ENCODE measurements around the gene ERCC6L2. TPM values are rescaled to one million over a fixed set of nuclear protein-coding genes. Genes with fewer than 3 reads are reported as not detected.

ERCC6L2 gene
- total and polyA plus RNA-seq, 10 of the 15 experiments (the other 5 are each of a cell fraction or from before 2014, with no cell fraction given) = 8.1 to 45.0 (median 22.6) TPM

GRCh38 chr9:95857124-95857523 lies 18.4 kb upstream of the ERCC6L2 start:
- H3K27me3 ChIP-seq (replicated peaks in 1 of 2; ENCODE audit: control insufficient read depth in 2 of 2, insufficient read depth in 2 of 2, low read length in 1 of 2) = no peaks in the 10 kb centered on the region
- RAD21 ChIA-PET (ENCODE audit: unreplicated experiment) = no interaction called here
- SMC1A ChIA-PET (ENCODE audit: uncharacterized antibody, unreplicated experiment) = no interaction called here
- peak overlapping the region; percentile 67; the same call in 1 of the 2 replicates for H3K4me2 ChIP-seq (ENCODE audit: control insufficient read depth, insufficient read depth)
- no peaks in the 10 kb centered on the region for H3K36me3 ChIP-seq (ENCODE audit: control insufficient read depth in 2 of 2, insufficient read depth in 2 of 2, low read length in 1 of 2)
- no peaks in the 10 kb centered on the region for H4K20me1 ChIP-seq (ENCODE audit: control insufficient read depth, insufficient read depth)
- intact Hi-C loops (cut with micrococcal nuclease; ENCODE audit: unreplicated experiment) (no loop called here), in situ Hi-C loops (cut with MboI) (no loop called here)
- H3K4me1 ChIP-seq (ENCODE audit: control insufficient read depth, insufficient read depth, low read length) = peaks cover 50% of the 10 kb centered on the region
- BruUV-seq (replicated peaks) = no TSS peak
- no peak overlapping the region for H3K27ac ChIP-seq (ENCODE audit: control insufficient read depth, insufficient read depth)
- H2AFZ ChIP-seq (ENCODE audit: control insufficient read depth, low read depth, low read length) = no peak overlapping the region
- POLR2A ChIA-PET = no interaction called here
- FAIRE-seq (no peak), DNase-seq (ENCODE audit: low read depth, low spot score) (no peak), ATAC-seq (no peak)
- 50% methylated on average over 2 of the region's 2 CpGs for WGBS (ENCODE audit: insufficient coverage, insufficient replicate concordance, low lambda C conversion rate, missing lambda C conversion rate)
- H3K79me2 ChIP-seq (ENCODE audit: control insufficient read depth, insufficient read depth, low read length) = no peaks in the 10 kb centered on the region; the same call in 1 of the 2 replicates
- CTCF ChIA-PET = no interaction called here
- H3K9me3 ChIP-seq (replicated peaks; ENCODE audit: control insufficient read depth, insufficient read depth, low read length) = no peaks in the 10 kb centered on the region
- TF ChIP-seq NFYB (IDR thresholded peaks at IDR 0.05; ENCODE audit: insufficient read depth, low read depth, low read length) (no peak), CHD1 (IDR thresholded peaks at IDR 0.05; ENCODE audit: low read depth, low read length) (no peak), EZH2 (IDR thresholded peaks at IDR 0.05; ENCODE audit: borderline replicate concordance, control insufficient read depth, low read depth, low read length) (no peak)
- H3K4me3 ChIP-seq = no peak overlapping the region
- H3K9ac ChIP-seq (ENCODE audit: control insufficient read depth, insufficient read depth, low read length) = no peak overlapping the region

GRCh38 chr9:95857896-95858295 lies 17.6 kb upstream of the ERCC6L2 start:
- ATAC-seq = peak; percentile 90
- H3K9ac ChIP-seq (ENCODE audit: control insufficient read depth, insufficient read depth, low read length) = no peak overlapping the region
- no peaks in the 10 kb centered on the region for H3K36me3 ChIP-seq (ENCODE audit: control insufficient read depth in 2 of 2, insufficient read depth in 2 of 2, low read length in 1 of 2)
- no peaks in the 10 kb centered on the region for H4K20me1 ChIP-seq (ENCODE audit: control insufficient read depth, insufficient read depth)
- ChIA-PET POLR2A (interaction anchor here (0.5 kb wide), 1 partner anchor 709 kb away, joined by 3 read pairs; no protein-coding TSS in a partner anchor), SMC1A (ENCODE audit: uncharacterized antibody, unreplicated experiment) (interaction anchor here (1.0 kb wide), 1 partner anchor 17 kb away, joined by 3 read pairs; the partner anchor contains the start of gene ERCC6L2), RAD21 (ENCODE audit: unreplicated experiment) (no interaction called here), CTCF (interaction anchor here (0.8 to 1.0 kb wide), 2 partner anchors 16 to 17 kb away, joined by 3 read pairs; partner anchors contain the start of gene ERCC6L2)
- H3K79me2 ChIP-seq (ENCODE audit: control insufficient read depth, insufficient read depth, low read length) = no peaks in the 10 kb centered on the region; the same call in 1 of the 2 replicates
- no TSS peak for BruUV-seq (replicated peaks)
- H3K4me3 ChIP-seq = no peak overlapping the region
- peaks cover 3% of the 10 kb centered on the region; the same call in 1 of the 3 replicates for H3K9me3 ChIP-seq (replicated peaks; ENCODE audit: control insufficient read depth, insufficient read depth, low read length)
- peak; percentile 38 for DNase-seq (ENCODE audit: low read depth, low spot score)
- no peak for FAIRE-seq
- peak overlapping the region; percentile 67 for H3K4me2 ChIP-seq (ENCODE audit: control insufficient read depth, insufficient read depth)
- no peaks in the 10 kb centered on the region for H3K27me3 ChIP-seq (replicated peaks in 1 of 2; ENCODE audit: control insufficient read depth in 2 of 2, insufficient read depth in 2 of 2, low read length in 1 of 2)
- H3K4me1 ChIP-seq (ENCODE audit: control insufficient read depth, insufficient read depth, low read length) = peaks cover 46% of the 10 kb centered on the region
- no peak overlapping the region for H2AFZ ChIP-seq (ENCODE audit: control insufficient read depth, low read depth, low read length)
- intact Hi-C loops (cut with micrococcal nuclease; ENCODE audit: unreplicated experiment) = loop anchor here (2.0 kb wide), 1 partner anchor 17 kb away; the partner anchor contains the start of gene ERCC6L2
- H3K27ac ChIP-seq (ENCODE audit: control insufficient read depth, insufficient read depth) = 0 out of 2 replicates have a peak overlapping the region, but pooled peaks have one; percentile 27
- in situ Hi-C loops (cut with MboI) = no loop called here
- TF ChIP-seq IKZF1 (conservative IDR thresholded peaks at IDR 0.05) (peak; percentile 62; the same call in 1 of the 2 replicates), IKZF2 (IDR thresholded peaks at IDR 0.05) (peak; percentile 49 to 52; a peak in 3 of 4 replicates), ZNF217 (IDR thresholded peaks at IDR 0.05) (no peak), BHLHE40 (IDR thresholded peaks at IDR 0.05; ENCODE audit: borderline replicate concordance in 1 of 2, low read depth in 2 of 2, low read length in 1 of 2) (no peak), EED (IDR thresholded peaks at IDR 0.05; ENCODE audit: low read depth) (peak; percentile 66; the same call in 1 of the 2 replicates), NFIC (IDR thresholded peaks at IDR 0.05; ENCODE audit: low read depth, low read length) (peak; percentile 49; the same call in 1 of the 2 replicates), IRF4 (IDR thresholded peaks at IDR 0.05; ENCODE audit: low read depth, low read length) (peak; percentile 52; the same call in 1 of the 2 replicates), PML (IDR thresholded peaks at IDR 0.05; ENCODE audit: low read length) (no peak), DPF2 (IDR thresholded peaks at IDR 0.05) (peak; percentile 23; the same call in 1 of the 2 replicates), POLR2AphosphoS5 (IDR thresholded peaks at IDR 0.05; ENCODE audit: low read length) (no peak), ZZZ3 (IDR thresholded peaks at IDR 0.05; ENCODE audit: control insufficient read depth, insufficient read length, low read depth) (no peak), E2F4 (IDR thresholded peaks at IDR 0.05; ENCODE audit: low read depth, low read length) (no peak), BRCA1 (IDR thresholded peaks at IDR 0.05; ENCODE audit: low read depth, low read length) (no peak), ZNF24 (IDR thresholded peaks at IDR 0.05) (0 out of 2 replicates have a peak, but pooled peaks have one; percentile 28)

Measured in GM12878 (cell line).